Endothelial cell of umbilical vein (primary cell): ENCODE results near the gene GOLGA6L1.
"Not testable (repeated sequence)": the region's sequence is repeated elsewhere in the genome, so short reads cannot be mapped to it uniquely, and the experiment has no call there.

ENCODE experiments used
- EZH2 ChIP-seq: IDR thresholded peaks from 2 replicates; pipeline ENCODE4 v1.6.1; 2012; ENCODE audit warnings: borderline replicate concordance, low read depth, mild to moderate bottlenecking, moderate library complexity, low read length, inconsistent platforms; ENCODE audit not compliant: severe bottlenecking
- JUN ChIP-seq: IDR thresholded peaks from 2 replicates; pipeline ENCODE4 v1.6.1; 2011; ENCODE audit warnings: borderline replicate concordance, low read depth; ENCODE audit not compliant: insufficient read length, insufficient read depth
- POLR2A ChIP-seq: IDR thresholded peaks from 2 replicates; pipeline ENCODE4 v1.6.1; 2012; ENCODE audit warnings: low read depth, mild to moderate bottlenecking, control low read depth, low read length
- TF ChIP-seq, protein P1 (sequence below), 2 donors: IDR thresholded peaks; 1 replicate in 1 of 2; 2 replicates in 1 of 2; pipeline ENCODE4 v1.5.1; 2011; ENCODE audit warnings: low read length in 2 of 2, mild to moderate bottlenecking in 2 of 2, moderate library complexity in 2 of 2, control low read depth in 1 of 2, inconsistent platforms in 1 of 2, low read depth in 1 of 2; ENCODE audit not compliant: insufficient read depth in 1 of 2; ENCODE audit errors: extremely low read depth in 1 of 2
- TF ChIP-seq, protein P2 (sequence below): IDR thresholded peaks from 2 replicates; pipeline ENCODE4 v1.6.1; 2011; ENCODE audit not compliant: insufficient read depth, insufficient read length

DNA sequence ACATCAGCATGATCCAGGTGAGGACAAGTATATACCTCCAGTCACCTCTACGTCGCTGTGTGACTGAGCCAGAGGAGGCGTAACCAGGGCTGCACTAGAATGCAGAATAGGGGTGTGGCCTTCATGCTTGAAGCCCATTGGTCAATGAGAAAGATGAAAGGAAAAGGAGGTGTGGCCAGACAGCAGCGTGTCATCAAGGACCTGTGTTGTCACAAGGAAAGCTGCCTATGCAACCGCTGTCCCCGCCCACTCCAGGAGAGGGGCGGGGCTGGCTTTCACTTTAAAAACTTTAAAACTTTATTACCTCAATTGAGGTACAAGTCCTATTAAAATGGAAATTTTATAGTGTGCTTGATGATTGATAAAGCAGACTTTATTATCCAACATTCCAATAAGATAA, at the start of gene GOLGA6L1:
- TF ChIP-seq, protein P1, sequence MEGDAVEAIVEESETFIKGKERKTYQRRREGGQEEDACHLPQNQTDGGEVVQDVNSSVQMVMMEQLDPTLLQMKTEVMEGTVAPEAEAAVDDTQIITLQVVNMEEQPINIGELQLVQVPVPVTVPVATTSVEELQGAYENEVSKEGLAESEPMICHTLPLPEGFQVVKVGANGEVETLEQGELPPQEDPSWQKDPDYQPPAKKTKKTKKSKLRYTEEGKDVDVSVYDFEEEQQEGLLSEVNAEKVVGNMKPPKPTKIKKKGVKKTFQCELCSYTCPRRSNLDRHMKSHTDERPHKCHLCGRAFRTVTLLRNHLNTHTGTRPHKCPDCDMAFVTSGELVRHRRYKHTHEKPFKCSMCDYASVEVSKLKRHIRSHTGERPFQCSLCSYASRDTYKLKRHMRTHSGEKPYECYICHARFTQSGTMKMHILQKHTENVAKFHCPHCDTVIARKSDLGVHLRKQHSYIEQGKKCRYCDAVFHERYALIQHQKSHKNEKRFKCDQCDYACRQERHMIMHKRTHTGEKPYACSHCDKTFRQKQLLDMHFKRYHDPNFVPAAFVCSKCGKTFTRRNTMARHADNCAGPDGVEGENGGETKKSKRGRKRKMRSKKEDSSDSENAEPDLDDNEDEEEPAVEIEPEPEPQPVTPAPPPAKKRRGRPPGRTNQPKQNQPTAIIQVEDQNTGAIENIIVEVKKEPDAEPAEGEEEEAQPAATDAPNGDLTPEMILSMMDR (IDR thresholded peaks at IDR 0.05; ENCODE audit: extremely low read depth in 1 of 2, insufficient read depth in 1 of 2, low read depth in 1 of 2, low read length in 2 of 2) = not testable (repeated sequence)
- TF ChIP-seq POLR2A, JUN, EZH2: not testable (repeated sequence)
- TF ChIP-seq, protein P2, sequence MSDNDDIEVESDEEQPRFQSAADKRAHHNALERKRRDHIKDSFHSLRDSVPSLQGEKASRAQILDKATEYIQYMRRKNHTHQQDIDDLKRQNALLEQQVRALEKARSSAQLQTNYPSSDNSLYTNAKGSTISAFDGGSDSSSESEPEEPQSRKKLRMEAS = not testable (repeated sequence)
